ENCODE measurements around the gene SPIB. TPM values are rescaled to one million over a fixed set of nuclear protein-coding genes. Genes with fewer than 3 reads are reported as not detected.

Gene SPIB
- total and polyA plus RNA-seq, 2 experiments from 2014 or later, result 12.6 to 17.5 TPM

DNA sequence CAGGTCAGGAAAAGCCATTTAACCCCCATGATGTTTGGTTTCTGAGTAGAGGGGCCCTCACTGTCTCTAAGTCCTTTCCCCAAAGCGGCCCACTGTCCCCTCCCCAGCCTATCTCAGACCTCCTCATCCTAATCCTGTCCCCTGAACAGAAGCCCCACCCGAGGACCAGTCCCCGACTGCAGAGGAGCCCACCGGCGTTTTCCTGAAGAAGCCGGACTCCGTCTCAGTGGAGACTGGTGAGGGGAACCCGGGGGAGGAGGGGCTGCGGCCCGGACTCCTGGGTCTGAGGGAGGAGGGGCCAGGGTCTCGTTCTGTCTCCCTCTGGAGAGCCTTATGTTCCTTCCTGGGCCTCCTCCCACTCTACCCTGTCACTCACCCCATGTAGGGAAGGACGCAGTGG, 16.9 kb downstream of the SPIB start:
- ATAC-seq (no peak), DNase-seq (ENCODE audit: low spot score) (no peak)
- no peaks in the 10 kb centered on the region for H3K36me3 ChIP-seq (ENCODE audit: insufficient read depth)
- TF ChIP-seq POLR2AphosphoS5 (IDR thresholded peaks at IDR 0.05; ENCODE audit: low read depth), result no peak
- no peak for TF ChIP-seq JUNB (IDR thresholded peaks at IDR 0.05; ENCODE audit: unreplicated experiment)
- no peak for TF ChIP-seq ZNF114 (CRISPR knock-in tag; IDR thresholded peaks at IDR 0.05)
- no peak for TF ChIP-seq EZH2 (IDR thresholded peaks at IDR 0.05; ENCODE audit: low read depth, unreplicated experiment)
- no peak for TF ChIP-seq ZNF331 (CRISPR knock-in tag; IDR thresholded peaks at IDR 0.05; ENCODE audit: low read depth)
- TF ChIP-seq ETS1 (IDR thresholded peaks at IDR 0.05), result no peak
- no peak for TF ChIP-seq CREB1 (CRISPR knock-in tag; IDR thresholded peaks at IDR 0.05; ENCODE audit: low read depth)
- TF ChIP-seq, protein P1, sequence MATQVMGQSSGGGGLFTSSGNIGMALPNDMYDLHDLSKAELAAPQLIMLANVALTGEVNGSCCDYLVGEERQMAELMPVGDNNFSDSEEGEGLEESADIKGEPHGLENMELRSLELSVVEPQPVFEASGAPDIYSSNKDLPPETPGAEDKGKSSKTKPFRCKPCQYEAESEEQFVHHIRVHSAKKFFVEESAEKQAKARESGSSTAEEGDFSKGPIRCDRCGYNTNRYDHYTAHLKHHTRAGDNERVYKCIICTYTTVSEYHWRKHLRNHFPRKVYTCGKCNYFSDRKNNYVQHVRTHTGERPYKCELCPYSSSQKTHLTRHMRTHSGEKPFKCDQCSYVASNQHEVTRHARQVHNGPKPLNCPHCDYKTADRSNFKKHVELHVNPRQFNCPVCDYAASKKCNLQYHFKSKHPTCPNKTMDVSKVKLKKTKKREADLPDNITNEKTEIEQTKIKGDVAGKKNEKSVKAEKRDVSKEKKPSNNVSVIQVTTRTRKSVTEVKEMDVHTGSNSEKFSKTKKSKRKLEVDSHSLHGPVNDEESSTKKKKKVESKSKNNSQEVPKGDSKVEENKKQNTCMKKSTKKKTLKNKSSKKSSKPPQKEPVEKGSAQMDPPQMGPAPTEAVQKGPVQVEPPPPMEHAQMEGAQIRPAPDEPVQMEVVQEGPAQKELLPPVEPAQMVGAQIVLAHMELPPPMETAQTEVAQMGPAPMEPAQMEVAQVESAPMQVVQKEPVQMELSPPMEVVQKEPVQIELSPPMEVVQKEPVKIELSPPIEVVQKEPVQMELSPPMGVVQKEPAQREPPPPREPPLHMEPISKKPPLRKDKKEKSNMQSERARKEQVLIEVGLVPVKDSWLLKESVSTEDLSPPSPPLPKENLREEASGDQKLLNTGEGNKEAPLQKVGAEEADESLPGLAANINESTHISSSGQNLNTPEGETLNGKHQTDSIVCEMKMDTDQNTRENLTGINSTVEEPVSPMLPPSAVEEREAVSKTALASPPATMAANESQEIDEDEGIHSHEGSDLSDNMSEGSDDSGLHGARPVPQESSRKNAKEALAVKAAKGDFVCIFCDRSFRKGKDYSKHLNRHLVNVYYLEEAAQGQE (IDR thresholded peaks at IDR 0.05; ENCODE audit: unreplicated experiment), result no peak
- TF ChIP-seq ZNF462 (CRISPR knock-in tag; IDR thresholded peaks at IDR 0.05), result no peak
- TF ChIP-seq, protein P2, sequence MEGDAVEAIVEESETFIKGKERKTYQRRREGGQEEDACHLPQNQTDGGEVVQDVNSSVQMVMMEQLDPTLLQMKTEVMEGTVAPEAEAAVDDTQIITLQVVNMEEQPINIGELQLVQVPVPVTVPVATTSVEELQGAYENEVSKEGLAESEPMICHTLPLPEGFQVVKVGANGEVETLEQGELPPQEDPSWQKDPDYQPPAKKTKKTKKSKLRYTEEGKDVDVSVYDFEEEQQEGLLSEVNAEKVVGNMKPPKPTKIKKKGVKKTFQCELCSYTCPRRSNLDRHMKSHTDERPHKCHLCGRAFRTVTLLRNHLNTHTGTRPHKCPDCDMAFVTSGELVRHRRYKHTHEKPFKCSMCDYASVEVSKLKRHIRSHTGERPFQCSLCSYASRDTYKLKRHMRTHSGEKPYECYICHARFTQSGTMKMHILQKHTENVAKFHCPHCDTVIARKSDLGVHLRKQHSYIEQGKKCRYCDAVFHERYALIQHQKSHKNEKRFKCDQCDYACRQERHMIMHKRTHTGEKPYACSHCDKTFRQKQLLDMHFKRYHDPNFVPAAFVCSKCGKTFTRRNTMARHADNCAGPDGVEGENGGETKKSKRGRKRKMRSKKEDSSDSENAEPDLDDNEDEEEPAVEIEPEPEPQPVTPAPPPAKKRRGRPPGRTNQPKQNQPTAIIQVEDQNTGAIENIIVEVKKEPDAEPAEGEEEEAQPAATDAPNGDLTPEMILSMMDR (conservative IDR thresholded peaks at IDR 0.05; ENCODE audit: low read depth in 2 of 2), result no peak
- TF ChIP-seq EZH2phosphoT487 (IDR thresholded peaks at IDR 0.05; ENCODE audit: unreplicated experiment), result no peak
- no peak for TF ChIP-seq NANOG (IDR thresholded peaks at IDR 0.05; ENCODE audit: borderline replicate concordance)
- H3K27ac ChIP-seq (ENCODE audit: low read depth), result no peak overlapping the region
- no peaks in the 10 kb centered on the region for H4K20me1 ChIP-seq (replicated peaks; ENCODE audit: insufficient read depth)
- Mint-ChIP-seq H3K4me1 (peaks cover 15% of the 10 kb centered on the region), H3K4me3 (no peak overlapping the region), H3K27ac (no peak overlapping the region), H3K9me3 (peaks cover 40% of the 10 kb centered on the region), H3K36me3 (ENCODE audit: low read depth) (peaks cover 15% of the 10 kb centered on the region), H3K27me3 (ENCODE audit: insufficient read depth, low read depth, poor library complexity) (peaks cover 18% of the 10 kb centered on the region)
- H3F3A ChIP-seq (replicated peaks; ENCODE audit: low read depth), result 0 out of 2 replicates have a peak, but pooled peaks cover 6% of the 10 kb centered on the region
- no peaks in the 10 kb centered on the region for H3K79me2 ChIP-seq (replicated peaks; ENCODE audit: insufficient read depth)
- peaks cover 5% of the 10 kb centered on the region for H3K27me3 ChIP-seq (ENCODE audit: insufficient read depth)
- no peak overlapping the region for H2AFZ ChIP-seq
- H3K9me2 ChIP-seq (ENCODE audit: insufficient read depth), result 0 out of 2 replicates have a peak, but pooled peaks cover 3% of the 10 kb centered on the region
- H3K4me1 ChIP-seq (ENCODE audit: insufficient read depth), result peaks cover 19% of the 10 kb centered on the region
- no peak overlapping the region for H3K4me2 ChIP-seq
- H3K4me3 ChIP-seq, result no peak overlapping the region
